ENCODE measurements around the gene ROCK2. TPM values are rescaled to one million over a fixed set of nuclear protein-coding genes. Genes with fewer than 3 reads are reported as not detected.

ROCK2 gene
- total and polyA plus RNA-seq, 4 donors, result 5.3 to 31.0 (median 12.2) TPM

GRCh38 chr2:11245322-11245721, 99.1 kb downstream of the ROCK2 start:
- WGBS, result 98% methylated on average over 1 of the region's 1 CpG
- H3K27me3 ChIP-seq (ENCODE audit: control insufficient read depth in 4 of 4, insufficient read depth in 4 of 4, low read length in 3 of 4), result no peaks in the 10 kb centered on the region
- no peak overlapping the region for H3K9ac ChIP-seq (ENCODE audit: low read depth in 1 of 2, low read length in 2 of 2)
- peaks cover 0 to 6% (median 0%) of the 10 kb centered on the region in 4 donors for H3K36me3 ChIP-seq (ENCODE audit: control insufficient read depth in 4 of 4, insufficient read depth in 3 of 4, low read depth in 1 of 4, low read length in 3 of 4)
- peaks cover 2 to 24% (median 6%) of the 10 kb centered on the region in 4 donors for H3K4me1 ChIP-seq (ENCODE audit: control insufficient read depth in 4 of 4, insufficient read depth in 4 of 4, low read length in 3 of 4)
- H3K4me3 ChIP-seq (ENCODE audit: low read depth in 1 of 3, low read length in 3 of 3), result no peak overlapping the region
- H3K9me3 ChIP-seq (ENCODE audit: control insufficient read depth in 4 of 4, low read length in 3 of 4), result no peaks in the 10 kb centered on the region
- no peak for TF ChIP-seq MAX (IDR thresholded peaks at IDR 0.05)
- no peak for TF ChIP-seq HNF4G (IDR thresholded peaks at IDR 0.05)
- TF ChIP-seq SP1 (IDR thresholded peaks at IDR 0.05), result no peak
- TF ChIP-seq EGR1 (IDR thresholded peaks at IDR 0.05; ENCODE audit: low read depth in 2 of 2), result no peak
- TF ChIP-seq YY1 (IDR thresholded peaks at IDR 0.05), result no peak
- no peak for TF ChIP-seq ATF3 (IDR thresholded peaks at IDR 0.05)
- TF ChIP-seq REST (IDR thresholded peaks at IDR 0.05), result no peak
- TF ChIP-seq HNF4A (conservative IDR thresholded peaks at IDR 0.05), result no peak
- TF ChIP-seq GABPA (IDR thresholded peaks at IDR 0.05 in 1 of 2, conservative IDR thresholded peaks at IDR 0.05 in 1 of 2), result no peak
- TF ChIP-seq FOXA1 (IDR thresholded peaks at IDR 0.05), result no peak
- no peak for TF ChIP-seq ZBTB33 (IDR thresholded peaks at IDR 0.05)
- H3K27ac ChIP-seq (ENCODE audit: low read depth in 1 of 2, low read length in 2 of 2), result no peak overlapping the region
- no peak for DNase-seq (ENCODE audit: low spot score)

GRCh38 chr2:11244091-11244826, 100.2 kb downstream of the ROCK2 start:
- no peaks in the 10 kb centered on the region for H3K27me3 ChIP-seq (ENCODE audit: control insufficient read depth in 4 of 4, insufficient read depth in 4 of 4, low read length in 3 of 4)
- peaks cover 2 to 24% (median 6%) of the 10 kb centered on the region in 4 donors for H3K4me1 ChIP-seq (ENCODE audit: control insufficient read depth in 4 of 4, insufficient read depth in 4 of 4, low read length in 3 of 4)
- H3K4me3 ChIP-seq (ENCODE audit: low read depth in 1 of 3, low read length in 3 of 3), result no peak overlapping the region
- H3K27ac ChIP-seq (ENCODE audit: low read depth in 1 of 2, low read length in 2 of 2), result no peak overlapping the region
- H3K36me3 ChIP-seq (ENCODE audit: control insufficient read depth in 4 of 4, insufficient read depth in 3 of 4, low read depth in 1 of 4, low read length in 3 of 4), result peaks cover 0 to 6% (median 0%) of the 10 kb centered on the region in 4 donors
- no peaks in the 10 kb centered on the region for H3K9me3 ChIP-seq (ENCODE audit: control insufficient read depth in 4 of 4, low read length in 3 of 4)
- no peak overlapping the region for H3K9ac ChIP-seq (ENCODE audit: low read depth in 1 of 2, low read length in 2 of 2)
- 100% methylated on average over 1 of the region's 1 CpG for WGBS
- DNase-seq (ENCODE audit: low spot score), result no peak
- TF ChIP-seq SP1 (IDR thresholded peaks at IDR 0.05) (no peak), YY1 (IDR thresholded peaks at IDR 0.05) (no peak), TAF1 (conservative IDR thresholded peaks at IDR 0.05) (no peak), ATF3 (IDR thresholded peaks at IDR 0.05) (no peak), GABPA (IDR thresholded peaks at IDR 0.05 in 1 of 2, conservative IDR thresholded peaks at IDR 0.05 in 1 of 2) (no peak), JUND (IDR thresholded peaks at IDR 0.05) (no peak), ZBTB33 (IDR thresholded peaks at IDR 0.05) (no peak), CTCF (IDR thresholded peaks at IDR 0.05; ENCODE audit: low read depth, low read length, missing input control) (no peak), RXRA (IDR thresholded peaks at IDR 0.05) (peak in 1 of 2 donors; percentile 31), HNF4A (conservative IDR thresholded peaks at IDR 0.05) (peak; percentile 56 to 58), RAD21 (IDR thresholded peaks at IDR 0.05) (peak in 1 of 2 donors; percentile 11), MAX (IDR thresholded peaks at IDR 0.05) (no peak), EGR1 (IDR thresholded peaks at IDR 0.05; ENCODE audit: low read depth in 2 of 2) (no peak), FOXA2 (IDR thresholded peaks at IDR 0.05) (no peak), FOXA1 (IDR thresholded peaks at IDR 0.05) (no peak), HNF4G (IDR thresholded peaks at IDR 0.05) (no peak), NR2F2 (IDR thresholded peaks at IDR 0.05) (no peak)
